DOHH2 (cell line): ENCODE data around the gene ZFAND3.

Experiments used
- H3F3A ChIP-seq: fragments of 200-600 bp; sonication (generic), shearing (Covaris generic); 2 replicates; pipeline ENCODE4 v1.6.0; 2016; ENCODE audit warnings: antibody characterized with exemption, mild to moderate bottlenecking; ENCODE audit not compliant: control insufficient read depth, insufficient read depth
- H3K27ac ChIP-seq: fragments of 200-600 bp; sonication (generic); 2 replicates; pipeline ENCODE4 v1.5.1; 2014; ENCODE audit warnings: low read depth, mild to moderate bottlenecking, low read length, moderate library complexity
- H3K27me3 ChIP-seq: fragments of 200-600 bp; sonication (generic); 2 replicates; pipeline ENCODE4 v1.6.1; 2014; ENCODE audit warnings: mild to moderate bottlenecking, low read length, mixed read lengths; ENCODE audit not compliant: control insufficient read depth
- H3K36me3 ChIP-seq: fragments of 200-600 bp; sonication (generic); 2 replicates; pipeline ENCODE4 v1.6.1; 2014; ENCODE audit warnings: mild to moderate bottlenecking, low read length, moderate library complexity, mixed read lengths; ENCODE audit not compliant: control insufficient read depth
- H3K4me1 ChIP-seq: fragments of 200-600 bp; sonication (generic); 2 replicates; pipeline ENCODE4 v1.6.1; 2014; ENCODE audit warnings: mild to moderate bottlenecking, low read length, mixed read lengths; ENCODE audit not compliant: control insufficient read depth
- H3K4me2 ChIP-seq: fragments of 200-600 bp; sonication (generic); 2 replicates; pipeline ENCODE4 v1.6.0; 2014; ENCODE audit warnings: mild to moderate bottlenecking, low read length, moderate library complexity
- H3K4me3 ChIP-seq: fragments of 200-600 bp; sonication (generic); 2 replicates; pipeline ENCODE4 v1.5.1; 2014; ENCODE audit warnings: mild to moderate bottlenecking, low read length, mixed read lengths
- H3K79me2 ChIP-seq: fragments of 200-600 bp; sonication (generic); 2 replicates; pipeline ENCODE4 v1.6.1; 2014; ENCODE audit warnings: mild to moderate bottlenecking, low read length, mixed read lengths; ENCODE audit not compliant: control insufficient read depth
- H3K9me2 ChIP-seq: fragments of 200-600 bp; sonication (generic); replicated peaks from 2 replicates; pipeline ENCODE4 v1.6.1; 2014; ENCODE audit warnings: mild to moderate bottlenecking, low read length, mixed read lengths; ENCODE audit not compliant: control insufficient read depth
- H3K9me3 ChIP-seq: fragments of 200-600 bp; sonication (generic); 2 replicates; pipeline ENCODE4 v1.6.1; 2014; ENCODE audit warnings: antibody characterized with exemption, low read length, mixed read lengths; ENCODE audit not compliant: control insufficient read depth, insufficient read depth
- H4K20me1 ChIP-seq: fragments of 200-600 bp; sonication (generic); 2 replicates; pipeline ENCODE4 v1.6.0; 2014; ENCODE audit warnings: low read depth, mild to moderate bottlenecking, antibody characterized with exemption, low read length, moderate library complexity; ENCODE audit not compliant: control insufficient read depth, insufficient read depth
- EZH2phosphoT487 ChIP-seq: fragments of 200-600 bp; sonication (generic); IDR thresholded peaks from 2 replicates; pipeline ENCODE4 v1.6.1; 2017; ENCODE audit warnings: borderline replicate concordance, mild to moderate bottlenecking, antibody characterized with exemption, low read length, moderate library complexity, mixed read lengths
- TF ChIP-seq, protein P1 (sequence below): fragments of 200-600 bp; sonication (generic); IDR thresholded peaks from one replicate; pipeline ENCODE4 v1.5.1; 2014; ENCODE audit warnings: antibody characterized with exemption, mild to moderate bottlenecking, low read depth, low read length; ENCODE audit not compliant: poor library complexity, severe bottlenecking

ZFAND3 gene

GRCh38 chr6:38131527-38131965 lies 312.0 kb downstream of the ZFAND3 start:
- Histone ChIP-seq H3K79me2 (no peaks in the 10 kb centered on the region), H3F3A (no peaks in the 10 kb centered on the region), H3K4me3 (no peak overlapping the region), H3K27ac (no peak overlapping the region), H4K20me1 (no peaks in the 10 kb centered on the region), H3K9me2 (no peaks in the 10 kb centered on the region), H3K27me3 (no peaks in the 10 kb centered on the region), H3K4me1 (no peaks in the 10 kb centered on the region), H3K36me3 (no peaks in the 10 kb centered on the region), H3K9me3 (no peaks in the 10 kb centered on the region), H3K4me2 (no peak overlapping the region)
- TF ChIP-seq, protein P1, sequence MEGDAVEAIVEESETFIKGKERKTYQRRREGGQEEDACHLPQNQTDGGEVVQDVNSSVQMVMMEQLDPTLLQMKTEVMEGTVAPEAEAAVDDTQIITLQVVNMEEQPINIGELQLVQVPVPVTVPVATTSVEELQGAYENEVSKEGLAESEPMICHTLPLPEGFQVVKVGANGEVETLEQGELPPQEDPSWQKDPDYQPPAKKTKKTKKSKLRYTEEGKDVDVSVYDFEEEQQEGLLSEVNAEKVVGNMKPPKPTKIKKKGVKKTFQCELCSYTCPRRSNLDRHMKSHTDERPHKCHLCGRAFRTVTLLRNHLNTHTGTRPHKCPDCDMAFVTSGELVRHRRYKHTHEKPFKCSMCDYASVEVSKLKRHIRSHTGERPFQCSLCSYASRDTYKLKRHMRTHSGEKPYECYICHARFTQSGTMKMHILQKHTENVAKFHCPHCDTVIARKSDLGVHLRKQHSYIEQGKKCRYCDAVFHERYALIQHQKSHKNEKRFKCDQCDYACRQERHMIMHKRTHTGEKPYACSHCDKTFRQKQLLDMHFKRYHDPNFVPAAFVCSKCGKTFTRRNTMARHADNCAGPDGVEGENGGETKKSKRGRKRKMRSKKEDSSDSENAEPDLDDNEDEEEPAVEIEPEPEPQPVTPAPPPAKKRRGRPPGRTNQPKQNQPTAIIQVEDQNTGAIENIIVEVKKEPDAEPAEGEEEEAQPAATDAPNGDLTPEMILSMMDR = no peak
- TF ChIP-seq EZH2phosphoT487 = no peak

GRCh38 chr6:38133932-38134703 lies 314.6 kb downstream of the ZFAND3 start:
- no peak overlapping the region for H3K27ac ChIP-seq
- TF ChIP-seq, protein P1 = no peak
- TF ChIP-seq EZH2phosphoT487 = no peak
- no peaks in the 10 kb centered on the region for H3F3A ChIP-seq
- H3K36me3 ChIP-seq = no peaks in the 10 kb centered on the region
- H3K27me3 ChIP-seq = no peaks in the 10 kb centered on the region
- H4K20me1 ChIP-seq = no peaks in the 10 kb centered on the region
- H3K4me2 ChIP-seq = no peak overlapping the region
- H3K9me3 ChIP-seq = no peaks in the 10 kb centered on the region
- no peak overlapping the region for H3K4me3 ChIP-seq
- no peaks in the 10 kb centered on the region for H3K79me2 ChIP-seq
- H3K9me2 ChIP-seq = no peaks in the 10 kb centered on the region
- H3K4me1 ChIP-seq = no peaks in the 10 kb centered on the region

GRCh38 chr6:38134704-38135088 lies 315.2 kb downstream of the ZFAND3 start:
- no peaks in the 10 kb centered on the region for H3F3A ChIP-seq
- H3K36me3 ChIP-seq = no peaks in the 10 kb centered on the region
- H3K9me2 ChIP-seq = no peaks in the 10 kb centered on the region
- H3K79me2 ChIP-seq = no peaks in the 10 kb centered on the region
- no peak overlapping the region for H3K27ac ChIP-seq
- H3K4me3 ChIP-seq = no peak overlapping the region
- no peak overlapping the region for H3K4me2 ChIP-seq
- H3K27me3 ChIP-seq = no peaks in the 10 kb centered on the region
- H3K9me3 ChIP-seq = no peaks in the 10 kb centered on the region
- no peaks in the 10 kb centered on the region for H3K4me1 ChIP-seq
- H4K20me1 ChIP-seq = no peaks in the 10 kb centered on the region
- no peak for TF ChIP-seq EZH2phosphoT487
- TF ChIP-seq, protein P1 = no peak
